ENCODE results near the gene COLQ. TPM values are rescaled to one million over a fixed set of nuclear protein-coding genes. Genes with fewer than 3 reads are reported as not detected.
A peak's percentile ranks its signal among the peaks of the same experiment; 100 is the strongest.

COLQ gene
- total RNA-seq (2022) (0.44 and 1.4 TPM in 2 replicates), Bru-seq, nascent RNA (percentile 41 among the genes with signal in this experiment), BruChase-seq, experiment 1, labeled RNA remaining after a 6-hour chase (percentile 37 among the genes with signal in this experiment), BruChase-seq, experiment 2, labeled RNA remaining after a 2-hour chase (percentile 49 among the genes with signal in this experiment)
- long read RNA-seq, partial matches to known transcripts: 0 of 1 reads
- long read RNA-seq, other reads (novel, unspliced or antisense): 1 of 1 reads

- Mint-ChIP-seq H3K27me3 (ENCODE audit: insufficient read depth, unreplicated experiment) (no peaks in the 10 kb centered on the region), H3K9me3 (ENCODE audit: unreplicated experiment) (no peaks in the 10 kb centered on the region), H3K36me3 (ENCODE audit: insufficient read depth, unreplicated experiment) (no peaks in the 10 kb centered on the region), H3K4me3 (ENCODE audit: unreplicated experiment) (no peak within 1 kb of the TSS), H3K4me1 (ENCODE audit: insufficient read depth, unreplicated experiment) (no peaks in the 10 kb centered on the region), H3K27ac (ENCODE audit: low read depth, unreplicated experiment) (no peak within 1 kb of the TSS)
- TF ChIP-seq CTCF (IDR thresholded peaks at IDR 0.05; ENCODE audit: unreplicated experiment): no peak
- no TSS peak for BruUV-seq (replicated peaks)
- intact Hi-C loops (cut with micrococcal nuclease): no loop called here
- POLR2A ChIA-PET: no interaction called here
- DNase-seq (ENCODE audit: unreplicated experiment): no peak
- CTCF ChIA-PET: no interaction called here
Observed at GRCh38 chr3:15521573-15521965, at the start of gene COLQ. TSS of gene COLQ (minus strand) at chr3:15521706. CDS start at chr3:15521625, 81 bp downstream.

DNA sequence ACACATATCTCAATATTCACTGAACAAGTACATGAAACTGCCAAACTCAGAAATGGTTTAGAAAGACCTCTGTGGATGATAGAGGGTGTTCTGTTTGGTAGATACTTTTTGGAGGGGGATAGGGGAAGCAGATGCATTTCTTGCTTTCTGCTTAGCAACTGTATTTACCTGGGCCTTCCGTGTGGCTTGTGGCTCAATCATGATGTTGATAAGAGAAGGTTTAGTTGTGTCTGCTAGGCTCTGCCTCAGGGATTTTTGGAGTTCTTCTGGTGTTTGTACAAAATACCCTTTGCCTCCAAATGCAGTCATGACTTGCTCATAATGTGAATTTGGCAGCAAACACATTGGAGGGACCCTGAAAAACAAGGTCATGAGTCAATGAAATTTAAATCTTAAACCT lies 41.7 kb upstream of the COLQ start:
- intact Hi-C loops (cut with micrococcal nuclease): no loop called here
- ChIA-PET POLR2A (no interaction called here), CTCF (interaction anchor here (0.6 kb wide), 1 partner anchor 133 kb away, joined by 4 read pairs; no protein-coding TSS in a partner anchor)
- no peak for TF ChIP-seq CTCF (IDR thresholded peaks at IDR 0.05; ENCODE audit: unreplicated experiment)
- Mint-ChIP-seq H3K36me3 (ENCODE audit: insufficient read depth, unreplicated experiment) (peaks cover 88% of the 10 kb centered on the region), H3K27ac (ENCODE audit: low read depth, unreplicated experiment) (no peak overlapping the region), H3K4me1 (ENCODE audit: insufficient read depth, unreplicated experiment) (no peaks in the 10 kb centered on the region), H3K27me3 (ENCODE audit: insufficient read depth, unreplicated experiment) (no peaks in the 10 kb centered on the region), H3K4me3 (ENCODE audit: unreplicated experiment) (no peak overlapping the region), H3K9me3 (ENCODE audit: unreplicated experiment) (no peaks in the 10 kb centered on the region)
- no TSS peak for BruUV-seq (replicated peaks)
- DNase-seq (ENCODE audit: unreplicated experiment): no peak

DNA sequence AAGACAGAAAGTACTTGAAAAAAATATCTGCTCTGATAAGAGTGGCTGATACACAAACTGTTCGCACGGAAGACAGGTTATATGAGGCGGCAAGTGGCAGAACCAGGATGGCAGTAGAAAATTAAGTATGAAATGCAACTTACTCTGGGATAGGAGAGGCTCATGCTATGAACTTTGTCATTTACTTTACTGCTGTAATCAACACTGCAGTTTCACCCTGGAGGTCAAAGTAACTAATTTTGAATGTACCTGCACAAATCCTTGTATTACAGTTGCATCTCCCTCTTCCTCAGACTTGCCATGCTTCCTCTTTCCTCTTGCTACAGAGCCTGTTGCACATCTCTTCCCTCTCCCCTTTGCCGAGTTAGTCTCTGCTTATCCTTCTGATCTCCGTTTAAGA lies 41.1 kb upstream of the COLQ start:
- TF ChIP-seq CTCF (IDR thresholded peaks at IDR 0.05; ENCODE audit: unreplicated experiment): no peak
- peaks cover 4% of the 10 kb centered on the region for H3K4me1 Mint-ChIP-seq (ENCODE audit: insufficient read depth, unreplicated experiment)
- H3K27me3 Mint-ChIP-seq (ENCODE audit: insufficient read depth, unreplicated experiment): no peaks in the 10 kb centered on the region
- no peaks in the 10 kb centered on the region for H3K9me3 Mint-ChIP-seq (ENCODE audit: unreplicated experiment)
- DNase-seq (ENCODE audit: unreplicated experiment): no peak
- no TSS peak for BruUV-seq (replicated peaks)
- POLR2A ChIA-PET: interaction anchor here (0.7 kb wide), 1 partner anchor 26 kb away, joined by 3 read pairs; no protein-coding TSS in a partner anchor
- intact Hi-C loops (cut with micrococcal nuclease): no loop called here
- CTCF ChIA-PET: no interaction called here
- no peak overlapping the region for H3K4me3 Mint-ChIP-seq (ENCODE audit: unreplicated experiment)
- H3K27ac Mint-ChIP-seq (ENCODE audit: low read depth, unreplicated experiment): no peak overlapping the region
- H3K36me3 Mint-ChIP-seq (ENCODE audit: insufficient read depth, unreplicated experiment): peaks cover 82% of the 10 kb centered on the region

DNA sequence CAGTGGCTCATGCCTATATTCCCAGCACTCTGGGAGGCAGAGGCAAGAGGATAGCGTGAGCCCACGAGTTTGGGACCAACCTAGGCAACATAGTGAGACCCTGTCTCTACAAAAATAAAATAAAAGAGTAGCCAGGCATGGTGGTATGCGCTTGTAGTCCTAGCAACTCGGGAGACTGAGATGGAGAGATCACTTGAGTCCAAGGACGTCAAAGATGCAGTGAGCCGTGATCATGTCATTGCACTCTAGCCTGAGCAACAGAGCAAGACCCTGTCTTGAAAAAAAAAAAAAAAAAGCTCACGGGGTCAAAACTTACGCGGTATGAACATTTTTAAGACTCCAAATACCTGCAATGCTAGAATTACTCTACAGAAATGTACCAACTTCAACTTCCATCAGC lies 37.1 kb upstream of the COLQ start:
- BruUV-seq (replicated peaks): no TSS peak
- Mint-ChIP-seq H3K4me3 (ENCODE audit: unreplicated experiment) (no peak overlapping the region), H3K36me3 (ENCODE audit: insufficient read depth, unreplicated experiment) (peaks cover 42% of the 10 kb centered on the region), H3K9me3 (ENCODE audit: unreplicated experiment) (no peaks in the 10 kb centered on the region), H3K27ac (ENCODE audit: low read depth, unreplicated experiment) (no peak overlapping the region), H3K4me1 (ENCODE audit: insufficient read depth, unreplicated experiment) (peaks cover 5% of the 10 kb centered on the region), H3K27me3 (ENCODE audit: insufficient read depth, unreplicated experiment) (no peaks in the 10 kb centered on the region)
- ChIA-PET POLR2A (interaction anchor here (0.7 to 1.3 kb wide), 2 partner anchors 10 to 238 kb away, joined by 3 to 6 read pairs; no protein-coding TSS in a partner anchor), CTCF (interaction anchor here (1.1 to 3.0 kb wide), 7 partner anchors 13 to 635 kb away, joined by 3 to 28 read pairs (median 4); partner anchors contain the start of genes EAF1 and METTL6)
- no peak for TF ChIP-seq CTCF (IDR thresholded peaks at IDR 0.05; ENCODE audit: unreplicated experiment)
- no peak for DNase-seq (ENCODE audit: unreplicated experiment)
- intact Hi-C loops (cut with micrococcal nuclease): loop anchor here (5.0 kb wide), 1 partner anchor 131 kb away; the partner anchor contains the start of genes EAF1 and METTL6
